Measurements from ENCODE around the gene TXNRD2.

The TXNRD2 gene

DNA sequence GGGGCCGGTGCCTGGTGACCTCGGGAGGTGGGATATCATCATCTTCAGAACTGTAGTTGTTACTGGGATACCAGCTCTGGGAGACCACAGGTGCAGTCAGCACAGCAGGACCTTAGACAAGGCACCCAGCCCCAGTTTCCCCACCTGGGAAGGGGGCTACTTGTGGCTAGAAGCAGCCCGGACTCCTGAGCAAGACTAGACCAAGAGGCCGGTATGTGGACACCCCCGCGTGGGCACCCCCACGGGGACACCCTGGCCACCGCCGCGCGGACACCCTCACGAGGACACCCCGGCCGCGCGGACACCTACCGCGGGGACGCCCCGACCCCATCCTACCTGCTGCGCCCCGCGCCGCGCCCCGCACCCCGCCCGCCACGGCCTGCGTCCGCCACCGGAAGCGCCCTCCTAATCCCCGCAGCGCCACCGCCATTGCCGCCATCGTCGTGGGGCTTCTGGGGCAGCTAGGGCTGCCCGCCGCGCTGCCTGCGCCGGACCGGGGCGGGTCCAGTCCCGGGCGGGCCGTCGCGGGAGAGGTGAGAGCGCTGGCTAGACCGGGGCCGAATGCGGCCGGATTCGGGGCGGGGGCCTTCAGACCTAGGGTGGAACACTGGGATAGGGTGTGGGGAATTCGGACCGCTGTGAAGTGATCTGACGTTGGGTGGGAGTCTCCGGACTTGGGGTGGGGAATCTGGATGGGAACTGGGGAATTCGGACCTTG is at the start of gene TXNRD2, which contains the start of gene COMT:
Gene TXNRD2, minus strand, starts transcription at position 454 of the 718 bp plus-strand sequence. Its CDS starts 15 bp downstream, at position 439.
Gene COMT, plus strand, starts transcription at position 408 of the 718 bp plus-strand sequence. CDS start 20,755 bp downstream, outside the sequence.
- DNase-seq (ENCODE audit: low read depth in 2 of 3, low spot score in 2 of 3), result peak; percentile 43 to 60 (median 51)

DNA sequence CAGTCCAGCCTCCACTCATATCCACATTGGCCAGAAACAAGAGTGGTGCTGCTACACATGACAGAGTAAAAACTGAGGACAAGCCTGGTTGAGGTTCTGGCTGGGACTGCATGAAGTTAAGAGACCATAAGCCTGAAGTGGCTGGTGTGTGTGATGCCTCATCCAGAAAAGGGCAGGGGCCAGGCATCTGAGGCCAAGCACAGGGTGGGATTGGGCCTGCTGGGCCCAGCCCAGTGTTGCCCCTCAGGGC is 49.7 kb upstream of the TXNRD2 start:
- no peak for DNase-seq (ENCODE audit: low read depth in 2 of 3, low spot score in 2 of 3)

DNA sequence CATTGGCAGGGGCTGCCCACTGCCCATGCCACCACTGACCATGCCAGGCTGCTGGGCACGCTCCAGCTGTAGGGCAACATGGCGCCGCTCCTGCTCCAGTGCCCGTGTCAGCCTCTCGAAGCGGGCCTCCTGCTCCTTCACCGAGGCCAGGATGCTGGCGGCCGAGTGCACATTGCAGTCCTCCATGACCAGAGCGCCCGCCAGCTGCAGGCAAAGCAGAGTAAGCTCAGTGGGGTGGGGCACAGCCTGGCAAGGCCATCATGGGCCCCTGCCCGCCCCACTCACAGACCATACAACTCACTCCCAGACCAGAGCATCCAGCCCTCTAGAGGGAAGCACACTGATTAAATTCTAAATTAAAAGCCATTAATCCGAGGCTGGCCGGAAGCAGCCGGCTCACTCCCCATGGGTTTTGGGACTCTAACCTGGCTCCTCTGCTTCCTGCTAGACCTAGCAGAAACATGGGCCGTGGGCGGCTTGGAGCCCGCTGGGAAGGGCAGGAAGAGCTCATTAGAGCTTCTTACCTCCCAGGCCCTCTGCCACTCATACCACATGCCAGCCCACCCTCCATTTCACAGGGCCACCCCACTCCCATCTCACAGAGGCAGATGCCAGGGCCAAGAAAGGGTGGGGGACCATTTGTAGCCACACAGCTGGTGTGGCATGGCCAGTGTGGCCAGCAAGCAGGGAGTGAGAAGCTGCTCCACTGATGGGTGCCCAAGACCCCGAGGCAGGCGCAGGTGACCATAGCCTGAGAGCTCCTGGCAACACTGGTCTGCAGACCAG is 49.2 kb upstream of the TXNRD2 start:
- no peak for DNase-seq (ENCODE audit: low read depth in 2 of 3, low spot score in 2 of 3)

DNA sequence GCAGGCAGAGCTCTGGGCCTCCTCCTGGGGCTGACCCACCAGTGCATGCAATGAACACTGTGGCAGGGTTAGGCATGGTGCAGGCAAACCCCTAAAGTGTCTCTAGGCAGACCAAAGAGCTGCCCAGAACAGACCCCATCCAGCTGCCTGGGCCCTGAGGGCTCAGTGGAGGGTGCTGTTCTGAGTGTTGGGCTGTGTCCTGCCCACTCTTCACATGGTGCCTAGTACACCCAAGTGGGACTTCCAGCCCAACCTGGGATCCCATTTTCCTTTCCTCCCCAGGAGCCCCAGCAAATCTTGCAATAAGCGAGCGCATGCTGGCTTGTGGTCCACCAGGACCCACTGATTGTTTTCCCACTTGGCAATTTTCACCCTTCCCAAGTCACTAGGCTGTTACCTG is 48.6 kb upstream of the TXNRD2 start:
- DNase-seq (ENCODE audit: low read depth in 2 of 3, low spot score in 2 of 3), result no peak

DNA sequence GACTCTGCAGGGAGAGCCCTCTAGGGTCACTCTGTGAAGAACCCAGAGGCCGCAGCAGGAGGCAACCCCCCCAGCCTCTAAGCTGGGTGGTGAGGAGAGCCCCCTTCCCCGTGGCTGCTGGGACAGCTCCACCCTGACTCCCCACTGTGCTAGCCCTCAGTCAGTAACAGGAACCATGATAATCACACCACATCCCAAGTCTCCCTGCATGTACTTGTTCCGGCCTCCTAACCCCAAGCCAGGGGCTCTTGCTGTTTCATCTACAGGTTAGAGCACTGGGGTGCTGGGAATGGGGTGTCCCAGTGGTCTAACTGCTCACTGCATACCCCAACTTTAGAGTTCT is 48.1 kb upstream of the TXNRD2 start:
- no peak for DNase-seq (ENCODE audit: low read depth in 2 of 3, low spot score in 2 of 3)

DNA sequence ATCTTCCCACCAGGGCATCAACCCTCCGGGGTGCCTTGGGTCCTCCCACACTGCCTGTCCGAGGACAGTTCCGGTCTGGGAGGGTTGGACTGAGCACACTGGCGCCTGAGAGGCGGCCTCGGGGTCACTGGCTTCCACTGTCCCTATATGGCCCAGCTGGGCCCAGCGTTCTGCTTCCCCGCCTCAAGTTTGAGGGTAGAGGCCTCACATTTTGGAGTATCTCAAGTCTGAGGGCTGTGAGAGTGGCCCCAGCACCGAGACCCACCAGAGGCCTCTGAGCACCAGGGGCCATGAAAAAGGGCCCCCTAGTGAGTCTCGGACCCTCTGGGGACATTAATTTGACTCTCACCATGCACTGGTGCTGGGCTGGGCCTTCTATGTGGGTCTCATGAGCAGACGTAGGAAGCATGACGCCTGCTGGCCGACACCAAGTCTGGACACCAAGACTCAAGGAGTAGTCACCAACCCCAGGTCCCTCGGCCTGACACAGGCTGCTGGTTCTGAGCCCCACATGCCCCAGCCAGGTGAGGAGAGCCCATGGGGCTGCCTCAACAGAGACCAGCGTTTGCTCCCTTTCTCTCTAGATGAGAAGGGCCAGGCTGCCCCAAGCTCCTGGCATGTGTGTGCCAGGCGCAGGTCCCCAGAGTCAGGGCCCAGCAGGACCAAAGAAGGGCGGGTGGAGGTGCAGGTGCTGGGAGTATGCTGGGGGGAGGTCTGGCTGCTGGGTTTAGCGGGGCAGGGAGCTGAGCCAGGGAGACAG is 47.5 kb upstream of the TXNRD2 start:
- DNase-seq (ENCODE audit: low read depth in 2 of 3, low spot score in 2 of 3), result no peak

DNA sequence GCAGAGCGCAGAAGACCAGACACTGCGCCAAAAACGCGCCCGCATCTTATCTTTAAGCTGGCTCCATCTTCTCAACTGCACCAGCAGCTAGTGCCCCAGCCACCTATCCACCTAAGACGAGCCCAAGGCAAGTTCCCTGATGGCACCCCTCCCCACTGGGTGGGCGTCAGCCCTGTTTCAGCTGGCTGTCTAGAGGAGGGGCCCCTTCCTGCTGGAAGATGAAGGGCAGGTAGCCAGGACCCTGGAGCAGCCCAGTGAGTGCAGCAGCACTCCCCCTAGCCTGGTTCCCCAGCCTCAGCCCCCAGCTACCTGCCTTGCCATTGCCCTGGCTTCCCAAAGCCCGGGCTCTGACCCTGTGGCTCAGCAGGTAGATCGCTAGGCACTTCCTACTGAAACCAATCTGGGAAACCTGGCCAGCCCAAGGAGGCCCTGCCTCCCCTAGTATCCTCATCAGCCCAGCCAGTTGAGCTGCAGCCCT is 46.8 kb upstream of the TXNRD2 start:
- DNase-seq (ENCODE audit: low read depth in 2 of 3, low spot score in 2 of 3), result no peak

DNA sequence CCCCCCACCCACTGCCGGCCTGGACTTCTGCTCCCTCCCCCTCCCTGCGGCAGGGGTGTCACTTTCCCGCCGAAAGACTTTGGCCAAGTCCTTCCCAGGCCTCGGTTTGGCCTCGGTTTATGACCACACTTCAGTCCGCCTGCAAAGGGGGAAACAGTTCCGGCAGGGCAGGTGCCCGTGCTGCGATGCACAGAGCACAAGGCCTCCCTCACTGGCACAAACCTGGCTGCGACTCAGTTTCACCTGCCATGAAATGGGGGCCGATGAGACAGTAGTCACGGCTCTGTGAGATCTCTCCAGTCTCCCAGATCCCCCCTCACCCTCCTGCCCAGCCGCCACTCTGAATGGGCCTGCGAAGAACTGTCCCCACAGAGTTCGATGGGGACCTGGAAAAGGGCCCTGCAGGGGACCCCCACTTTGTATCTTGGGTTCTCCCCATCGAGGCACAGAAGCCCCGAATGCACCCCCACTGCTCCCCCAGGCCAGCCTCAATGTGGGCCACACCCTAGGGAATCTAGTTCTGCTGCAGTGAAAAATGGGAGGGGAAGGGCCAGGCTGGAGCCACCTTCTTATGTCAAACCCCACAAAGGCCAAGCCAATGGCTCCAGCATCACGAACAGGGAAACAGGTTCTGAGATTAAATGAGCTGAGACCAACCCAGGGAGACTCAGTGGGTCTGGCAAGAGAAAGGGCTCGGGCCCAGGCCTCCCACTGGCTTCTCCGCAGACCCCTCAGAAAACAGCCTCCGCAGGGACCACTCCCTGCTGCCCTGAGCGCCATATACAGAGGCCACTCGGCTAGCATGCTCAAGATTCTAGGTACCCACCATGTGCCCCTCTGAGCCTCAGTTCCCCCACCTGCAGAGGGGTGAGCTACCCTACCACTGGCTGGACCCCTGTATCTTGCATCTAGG is 46.0 kb upstream of the TXNRD2 start:
- DNase-seq (ENCODE audit: low read depth in 2 of 3, low spot score in 2 of 3), result no peak

DNA sequence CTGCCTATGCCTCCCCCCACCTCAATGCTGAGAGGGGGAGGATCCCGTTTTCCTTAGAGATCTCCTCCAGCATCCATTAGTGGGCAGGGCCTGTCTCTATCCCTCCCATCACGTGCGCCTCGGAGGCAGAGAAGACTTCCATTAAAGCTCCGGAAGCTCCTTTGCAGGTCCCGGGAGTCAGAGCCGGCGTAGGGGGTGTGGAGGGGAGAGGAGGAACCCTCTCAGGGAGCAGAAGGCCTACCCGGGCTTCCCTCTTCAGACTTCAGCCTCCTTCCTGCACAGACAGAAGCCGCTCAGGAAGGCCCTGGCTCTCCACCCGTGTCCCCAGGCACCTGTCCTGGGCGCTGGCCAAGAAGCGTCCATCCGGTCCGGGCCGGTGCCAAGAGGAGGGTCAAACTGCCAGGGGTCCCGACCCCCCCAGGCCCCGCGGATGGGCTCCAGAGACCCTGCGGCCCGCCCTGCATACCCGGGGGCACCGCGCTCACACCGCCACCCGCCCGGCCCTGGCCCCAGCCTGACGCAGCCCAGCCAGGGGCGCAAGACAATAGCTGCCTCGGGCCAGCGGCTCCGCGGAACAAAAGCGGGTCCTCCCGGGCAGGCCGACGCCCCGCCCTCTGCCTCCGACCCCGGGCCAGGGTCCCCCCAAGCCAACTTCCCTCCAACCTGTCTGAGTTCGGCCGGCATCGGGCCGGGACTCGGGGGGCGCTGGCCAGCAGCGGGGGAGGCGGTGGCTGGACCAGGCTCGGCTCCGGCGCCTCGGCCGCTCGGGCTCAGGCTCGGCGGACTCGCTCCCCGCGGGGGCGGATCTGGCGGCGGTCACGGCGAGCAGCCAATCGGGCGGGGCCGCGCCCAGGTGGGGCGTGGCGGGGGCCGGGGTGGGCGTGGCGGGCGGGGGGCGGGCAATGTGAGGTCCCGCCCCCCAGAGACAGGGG is 45.1 kb upstream of the TXNRD2 start:
- DNase-seq (ENCODE audit: low read depth in 2 of 3, low spot score in 2 of 3), result peak; percentile 42 to 54 (median 53)

DNA sequence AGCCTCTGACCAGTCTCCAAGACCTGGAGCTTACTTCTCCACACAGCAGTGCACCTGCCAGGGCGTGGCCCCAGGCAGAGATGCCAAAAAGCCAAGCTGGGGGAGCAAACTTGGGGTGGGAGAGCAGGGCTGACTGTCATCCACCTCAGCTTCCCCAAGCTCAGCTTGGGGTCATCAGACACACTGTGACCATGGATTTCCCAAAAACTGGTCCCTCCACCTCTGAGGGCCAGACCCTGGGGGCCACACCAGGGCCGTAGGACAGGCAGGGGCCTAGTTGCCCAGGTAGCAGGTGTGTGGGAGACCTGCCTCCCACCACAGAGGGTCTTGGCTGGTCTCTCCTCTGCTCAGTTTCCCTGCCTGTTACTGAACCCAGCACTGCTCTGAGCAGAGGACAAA is 44.4 kb upstream of the TXNRD2 start:
- DNase-seq (ENCODE audit: low read depth in 2 of 3, low spot score in 2 of 3), result no peak

DNA sequence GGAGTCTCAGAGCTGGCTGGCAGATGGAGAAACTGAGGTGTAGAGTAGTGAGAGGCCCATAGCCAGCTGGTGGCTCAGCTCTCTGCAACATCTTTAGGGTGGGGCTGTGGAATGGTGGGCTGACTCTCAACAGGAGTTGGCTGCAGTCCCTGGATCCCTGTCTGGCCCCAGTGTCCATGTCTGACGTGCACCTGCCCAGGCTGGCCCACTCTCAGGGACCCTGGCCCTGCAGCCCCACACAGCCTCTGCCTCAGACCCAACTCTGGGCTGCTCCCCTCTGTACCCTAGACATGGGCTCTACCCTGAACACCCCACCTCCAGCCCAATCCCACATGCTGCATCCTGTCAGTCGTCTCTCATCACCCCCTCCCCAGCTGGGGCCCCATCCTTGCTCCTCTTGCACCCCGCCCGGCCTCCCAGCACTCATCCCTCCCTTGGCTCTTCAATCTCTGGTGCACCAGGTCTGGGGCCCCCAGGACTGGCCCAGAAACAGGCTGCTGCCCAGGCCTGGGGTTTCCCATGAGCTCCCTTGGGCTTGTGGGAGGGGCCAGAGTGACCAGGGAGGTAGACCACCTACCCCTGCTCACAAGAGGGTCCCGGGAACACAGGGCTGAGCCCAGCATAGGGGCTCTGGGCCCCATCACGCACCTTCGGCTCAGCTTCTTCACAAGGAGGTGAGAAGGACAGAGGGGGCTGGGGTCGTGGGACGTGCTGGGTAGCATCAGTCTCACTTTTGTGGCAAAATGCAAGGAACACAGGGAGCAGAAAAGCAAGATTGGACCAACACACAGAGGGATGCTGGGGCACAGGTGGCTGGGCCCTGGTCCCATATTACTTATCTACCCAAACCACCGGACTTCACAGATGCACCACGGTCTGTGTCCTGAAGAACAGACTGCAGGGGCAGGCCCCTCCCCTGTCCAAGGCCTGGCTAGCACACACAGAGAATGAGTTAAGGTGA is 43.5 kb upstream of the TXNRD2 start:
- no peak for DNase-seq (ENCODE audit: low read depth in 2 of 3, low spot score in 2 of 3)

DNA sequence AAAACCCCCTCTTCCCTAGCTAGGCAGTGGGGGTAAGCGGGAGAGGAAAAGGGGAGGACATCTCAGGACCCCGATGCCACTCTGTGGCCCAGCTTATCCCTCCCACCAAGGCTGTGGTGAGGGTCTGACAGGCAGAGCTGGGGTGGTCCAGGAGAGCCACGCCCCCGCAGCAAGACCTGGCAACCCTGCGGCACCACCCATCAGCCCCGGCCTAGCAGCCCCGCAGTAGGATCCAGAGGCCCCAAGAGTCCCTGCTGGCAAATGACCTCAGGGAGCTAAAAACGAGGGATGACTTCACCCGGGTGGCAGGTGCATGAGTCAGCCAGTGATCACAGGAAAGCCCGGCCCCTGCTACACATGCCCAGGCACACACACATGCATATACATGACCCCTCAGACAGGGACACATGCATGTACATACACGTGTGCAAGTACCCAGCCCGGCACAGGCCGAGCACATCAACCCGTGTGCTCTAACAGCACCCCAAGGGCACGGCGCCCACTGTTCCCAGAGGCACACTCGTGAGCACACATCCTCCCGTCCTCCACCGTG is 42.7 kb upstream of the TXNRD2 start:
- no peak for DNase-seq (ENCODE audit: low read depth in 2 of 3, low spot score in 2 of 3)

DNA sequence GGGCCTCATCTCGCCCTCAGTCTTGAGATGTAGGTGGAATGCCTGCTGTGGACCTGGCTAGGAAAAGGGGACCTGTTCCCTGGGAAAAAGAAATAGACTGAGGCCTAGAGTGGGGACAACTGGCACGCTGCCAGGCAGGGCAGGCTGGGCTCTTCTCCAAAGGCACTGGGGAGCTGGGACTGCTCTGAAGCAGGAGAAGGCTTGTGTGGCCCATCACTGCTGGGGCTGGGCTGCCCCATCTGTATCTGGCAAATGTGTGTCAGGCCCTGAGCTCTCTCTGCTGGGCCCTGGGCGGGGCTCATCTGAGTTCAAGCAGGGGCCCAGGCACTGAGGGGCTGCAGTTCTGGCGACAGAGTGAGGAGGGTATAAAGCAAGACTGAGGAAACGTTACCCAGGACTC is 42.1 kb upstream of the TXNRD2 start:
- DNase-seq (ENCODE audit: low read depth in 2 of 3, low spot score in 2 of 3), result no peak

DNA sequence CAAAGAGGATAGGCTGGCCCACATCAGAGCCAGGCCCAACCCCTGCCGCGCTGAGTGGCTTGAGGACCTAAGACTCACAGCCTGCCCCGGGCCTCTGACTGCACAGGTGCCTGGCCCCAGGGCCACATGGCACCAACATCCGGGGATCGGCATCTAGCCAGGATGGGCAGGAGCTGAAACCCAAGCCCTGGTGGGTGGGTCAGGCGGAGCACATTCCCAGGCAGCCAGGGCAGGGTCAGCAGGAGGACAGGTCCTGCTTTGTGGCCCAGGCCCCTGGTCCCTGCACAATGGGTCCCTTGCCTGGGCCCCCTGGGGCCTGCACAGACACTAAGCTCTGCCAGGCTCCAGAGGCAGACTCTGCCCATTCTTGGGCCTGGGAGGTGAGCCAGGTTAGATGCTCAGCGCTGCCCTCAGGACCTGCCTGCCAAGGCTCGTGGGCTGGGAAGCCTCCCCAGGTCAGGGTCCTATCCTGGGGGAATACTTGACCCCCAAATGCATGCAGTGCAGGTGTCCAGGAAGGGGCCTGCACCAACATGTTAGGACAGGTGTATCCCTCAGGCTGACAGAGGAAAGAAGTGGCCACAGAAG is 41.5 kb upstream of the TXNRD2 start:
- no peak for DNase-seq (ENCODE audit: low read depth in 2 of 3, low spot score in 2 of 3)

DNA sequence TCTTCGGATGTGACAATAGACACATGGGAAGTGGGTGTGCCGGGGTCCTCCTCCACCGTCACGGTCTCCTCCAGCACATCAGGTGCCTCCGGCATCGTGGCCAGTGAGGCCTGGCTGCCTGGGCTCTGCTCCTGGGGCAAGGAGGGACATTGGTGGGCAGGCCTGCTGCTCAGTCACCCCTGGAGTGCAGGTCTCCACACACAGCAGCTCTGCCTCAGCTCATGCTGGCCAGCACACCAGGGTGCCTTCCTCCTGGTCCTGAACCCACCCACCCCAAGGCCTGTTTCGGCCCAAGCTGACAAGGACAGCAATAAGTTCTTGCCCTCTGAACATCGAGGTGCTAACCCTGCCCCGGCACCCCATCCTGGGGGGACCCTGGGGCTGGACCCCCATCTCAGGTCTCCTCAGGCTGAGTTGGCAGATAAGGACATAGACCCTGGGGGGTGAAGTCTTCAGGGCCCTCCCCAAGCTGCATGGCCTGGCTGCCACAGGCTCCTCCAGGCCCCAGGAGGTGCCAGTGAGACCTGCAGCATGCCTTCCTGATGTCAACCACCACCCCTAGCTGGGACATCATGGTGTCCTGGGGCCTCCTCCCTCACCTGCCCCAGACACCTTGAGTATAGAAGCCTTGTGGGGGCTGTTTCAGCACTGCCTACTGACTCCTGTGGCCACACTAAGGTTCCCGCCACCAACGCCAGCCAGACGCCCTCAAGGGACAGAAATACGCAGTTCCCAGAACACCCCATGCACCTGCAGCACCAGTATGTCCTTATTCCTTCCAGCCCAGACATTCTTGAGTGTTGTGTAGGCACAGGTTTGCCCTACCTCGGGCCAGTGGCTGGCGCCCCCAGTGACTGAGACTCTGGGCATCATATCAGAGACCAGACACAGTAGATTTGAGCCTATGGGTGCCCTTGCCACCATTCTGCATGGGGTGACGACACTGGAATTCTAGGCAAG is 40.6 kb upstream of the TXNRD2 start:
- DNase-seq (ENCODE audit: low read depth in 2 of 3, low spot score in 2 of 3), result no peak

DNA sequence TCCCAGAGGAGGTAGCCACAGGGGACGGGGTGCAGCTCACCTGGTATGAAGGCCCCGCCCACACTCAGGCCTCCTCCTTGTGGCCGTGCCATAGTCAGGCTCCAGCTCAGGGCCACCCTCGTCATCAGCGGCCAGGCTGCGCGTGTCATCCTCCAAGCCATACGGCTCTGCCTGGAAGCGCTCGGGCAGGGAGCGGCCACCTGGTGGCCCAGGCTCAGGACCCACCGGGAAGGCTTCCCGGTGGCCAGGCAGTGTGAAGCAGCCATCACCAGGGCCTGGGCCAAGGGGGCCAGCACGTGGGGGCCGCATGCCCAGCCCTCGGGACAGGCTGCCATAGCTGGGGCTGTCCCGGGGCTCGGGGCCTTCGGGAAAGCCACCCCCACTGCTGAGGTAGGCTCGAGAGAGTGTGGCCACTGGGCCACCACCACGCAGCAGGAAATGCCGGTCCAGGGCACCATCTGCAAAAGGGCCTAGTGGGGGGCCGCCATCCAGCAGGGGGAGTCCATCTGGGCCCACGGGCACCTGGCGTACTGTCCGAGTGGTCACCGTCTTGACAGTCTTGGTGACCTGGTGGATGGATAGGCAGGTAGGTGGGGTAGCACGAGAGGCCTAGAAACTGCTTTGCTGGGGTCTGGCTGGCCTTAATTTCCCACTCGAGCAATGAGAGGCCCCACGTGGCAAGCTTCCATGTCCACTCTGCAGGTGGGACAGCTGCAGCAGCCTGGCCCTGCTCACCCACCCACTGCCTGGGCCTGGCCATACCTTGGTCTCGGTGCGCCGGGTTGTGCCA is 39.7 kb upstream of the TXNRD2 start:
- DNase-seq (ENCODE audit: low read depth in 2 of 3, low spot score in 2 of 3), result no peak
